ENCODE data around the gene MC4R.

GRCh38 chr18:60391571-60392226, 19.1 kb upstream of the MC4R start:
- TF ChIP-seq POLR2A (IDR thresholded peaks at IDR 0.05) = no peak
- TF ChIP-seq CTCF (IDR thresholded peaks at IDR 0.05) = no peak
